ENCODE results near the gene KRT33A.

The KRT33A gene

DNA sequence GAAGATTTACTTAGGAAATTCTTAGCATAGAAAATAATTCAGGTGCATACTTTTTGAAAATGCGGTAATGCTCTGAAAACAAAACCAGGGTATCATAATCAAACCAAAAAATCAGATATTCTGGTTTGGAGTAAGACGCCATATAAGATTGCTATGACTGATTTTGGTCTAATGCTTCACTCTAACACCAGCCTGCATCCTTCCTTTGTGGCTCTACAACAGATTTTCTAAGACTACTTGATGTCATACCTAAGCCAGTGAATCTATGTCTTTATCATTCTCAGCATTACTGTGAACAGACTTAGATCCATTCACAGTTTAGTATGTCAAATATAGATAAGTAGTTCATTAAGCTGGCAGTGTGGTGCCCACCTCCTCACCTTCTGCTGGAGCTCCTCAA is 18.4 kb upstream of the KRT33A start:
- TF ChIP-seq, protein P1, sequence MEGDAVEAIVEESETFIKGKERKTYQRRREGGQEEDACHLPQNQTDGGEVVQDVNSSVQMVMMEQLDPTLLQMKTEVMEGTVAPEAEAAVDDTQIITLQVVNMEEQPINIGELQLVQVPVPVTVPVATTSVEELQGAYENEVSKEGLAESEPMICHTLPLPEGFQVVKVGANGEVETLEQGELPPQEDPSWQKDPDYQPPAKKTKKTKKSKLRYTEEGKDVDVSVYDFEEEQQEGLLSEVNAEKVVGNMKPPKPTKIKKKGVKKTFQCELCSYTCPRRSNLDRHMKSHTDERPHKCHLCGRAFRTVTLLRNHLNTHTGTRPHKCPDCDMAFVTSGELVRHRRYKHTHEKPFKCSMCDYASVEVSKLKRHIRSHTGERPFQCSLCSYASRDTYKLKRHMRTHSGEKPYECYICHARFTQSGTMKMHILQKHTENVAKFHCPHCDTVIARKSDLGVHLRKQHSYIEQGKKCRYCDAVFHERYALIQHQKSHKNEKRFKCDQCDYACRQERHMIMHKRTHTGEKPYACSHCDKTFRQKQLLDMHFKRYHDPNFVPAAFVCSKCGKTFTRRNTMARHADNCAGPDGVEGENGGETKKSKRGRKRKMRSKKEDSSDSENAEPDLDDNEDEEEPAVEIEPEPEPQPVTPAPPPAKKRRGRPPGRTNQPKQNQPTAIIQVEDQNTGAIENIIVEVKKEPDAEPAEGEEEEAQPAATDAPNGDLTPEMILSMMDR (IDR thresholded peaks at IDR 0.05; ENCODE audit: insufficient read depth, low read length, poor library complexity, severe bottlenecking): no peak
- DNase-seq (ENCODE audit: extremely low read depth, insufficient read length): no peak
- H3K36me3 ChIP-seq (ENCODE audit: control insufficient read depth, insufficient read depth, low read length): no peaks in the 10 kb centered on the region
- H3K4me3 ChIP-seq (replicated peaks; ENCODE audit: low read depth, low read length): no peak overlapping the region
- H3K27me3 ChIP-seq (replicated peaks; ENCODE audit: control insufficient read depth, insufficient read depth, low read length): no peaks in the 10 kb centered on the region

DNA sequence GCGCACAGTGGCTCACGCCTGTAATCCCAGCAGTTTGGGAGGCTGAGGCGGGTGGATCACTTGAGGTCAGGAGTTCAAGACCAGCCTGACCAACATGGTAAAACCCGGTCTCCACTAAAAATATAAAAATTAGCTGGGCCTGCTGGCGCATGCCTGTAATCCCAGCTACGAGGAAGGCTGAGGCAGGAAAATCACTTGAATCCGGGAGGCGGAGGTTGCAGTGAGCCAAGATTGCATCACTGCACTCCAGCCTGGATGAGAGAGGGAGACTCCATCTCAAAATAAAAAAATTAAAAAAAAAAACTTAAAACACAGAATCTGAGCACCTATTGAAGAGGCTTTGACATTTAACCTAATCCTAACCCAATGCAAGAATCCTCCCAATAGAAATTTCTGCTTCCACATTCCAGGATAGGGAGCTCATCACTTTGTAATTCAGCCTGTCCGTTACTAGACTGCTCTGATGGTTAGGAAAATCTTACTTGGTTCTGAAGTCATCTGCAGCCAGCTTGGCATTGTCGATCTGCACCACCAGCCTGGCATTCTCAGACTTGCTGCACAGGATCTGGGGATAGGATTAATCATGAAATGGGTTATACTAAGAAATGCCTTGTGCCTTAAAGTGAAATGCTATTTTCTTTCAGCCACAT is 16.9 kb upstream of the KRT33A start:
- Histone ChIP-seq H3K36me3 (ENCODE audit: control insufficient read depth, insufficient read depth, low read length) (no peaks in the 10 kb centered on the region), H3K4me3 (replicated peaks; ENCODE audit: low read depth, low read length) (no peak overlapping the region), H3K27me3 (replicated peaks; ENCODE audit: control insufficient read depth, insufficient read depth, low read length) (no peaks in the 10 kb centered on the region)
- TF ChIP-seq, protein P1 (IDR thresholded peaks at IDR 0.05; ENCODE audit: insufficient read depth, low read length, poor library complexity, severe bottlenecking): no peak
- no peak for DNase-seq (ENCODE audit: extremely low read depth, insufficient read length)

DNA sequence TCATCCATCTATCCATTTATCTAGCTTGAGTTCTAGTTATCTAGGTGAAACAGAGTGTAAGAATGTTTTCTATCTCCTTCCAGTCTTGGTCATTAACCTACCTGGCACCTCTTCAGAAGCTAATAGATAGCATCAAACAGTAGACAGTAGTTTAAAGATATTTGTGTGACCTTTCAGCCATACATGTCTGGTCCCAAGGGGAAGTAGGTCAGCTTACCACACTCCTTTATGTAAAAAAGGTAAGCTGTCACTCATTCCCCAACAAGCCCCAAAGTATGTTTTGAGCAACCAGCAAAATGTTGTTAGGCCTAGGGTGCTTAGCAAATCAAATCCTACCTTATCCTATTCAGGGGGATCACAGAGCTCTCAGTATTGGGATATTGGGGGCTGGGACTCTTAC is 15.4 kb upstream of the KRT33A start:
- Histone ChIP-seq H3K36me3 (ENCODE audit: control insufficient read depth, insufficient read depth, low read length) (no peaks in the 10 kb centered on the region), H3K4me3 (replicated peaks; ENCODE audit: low read depth, low read length) (no peak overlapping the region), H3K27me3 (replicated peaks; ENCODE audit: control insufficient read depth, insufficient read depth, low read length) (no peaks in the 10 kb centered on the region)
- TF ChIP-seq, protein P1 (IDR thresholded peaks at IDR 0.05; ENCODE audit: insufficient read depth, low read length, poor library complexity, severe bottlenecking): no peak
- DNase-seq (ENCODE audit: extremely low read depth, insufficient read length): no peak

DNA sequence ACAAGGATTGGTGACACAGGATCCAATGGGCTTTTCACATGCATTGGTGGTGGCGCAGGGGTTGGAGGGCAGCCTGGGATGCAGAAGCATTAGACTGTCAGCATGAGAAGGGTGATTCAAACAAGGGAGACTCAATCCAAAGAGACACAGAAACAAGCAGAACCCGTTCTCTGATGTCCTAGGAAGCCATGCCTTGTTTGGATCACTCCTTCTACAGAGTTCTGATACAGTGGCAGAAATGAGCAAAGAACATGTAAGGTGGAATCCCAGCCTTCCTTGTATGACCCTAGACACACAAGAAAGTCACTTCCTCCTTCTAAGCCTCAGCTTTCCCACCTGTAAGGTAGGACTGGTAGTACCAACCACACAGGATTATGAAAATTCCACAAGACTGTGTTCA is 13.3 kb upstream of the KRT33A start:
- H3K4me3 ChIP-seq (replicated peaks; ENCODE audit: low read depth, low read length): no peak overlapping the region
- TF ChIP-seq, protein P1 (IDR thresholded peaks at IDR 0.05; ENCODE audit: insufficient read depth, low read length, poor library complexity, severe bottlenecking): no peak
- H3K27me3 ChIP-seq (replicated peaks; ENCODE audit: control insufficient read depth, insufficient read depth, low read length): no peaks in the 10 kb centered on the region
- no peaks in the 10 kb centered on the region for H3K36me3 ChIP-seq (ENCODE audit: control insufficient read depth, insufficient read depth, low read length)
- DNase-seq (ENCODE audit: extremely low read depth, insufficient read length): no peak

DNA sequence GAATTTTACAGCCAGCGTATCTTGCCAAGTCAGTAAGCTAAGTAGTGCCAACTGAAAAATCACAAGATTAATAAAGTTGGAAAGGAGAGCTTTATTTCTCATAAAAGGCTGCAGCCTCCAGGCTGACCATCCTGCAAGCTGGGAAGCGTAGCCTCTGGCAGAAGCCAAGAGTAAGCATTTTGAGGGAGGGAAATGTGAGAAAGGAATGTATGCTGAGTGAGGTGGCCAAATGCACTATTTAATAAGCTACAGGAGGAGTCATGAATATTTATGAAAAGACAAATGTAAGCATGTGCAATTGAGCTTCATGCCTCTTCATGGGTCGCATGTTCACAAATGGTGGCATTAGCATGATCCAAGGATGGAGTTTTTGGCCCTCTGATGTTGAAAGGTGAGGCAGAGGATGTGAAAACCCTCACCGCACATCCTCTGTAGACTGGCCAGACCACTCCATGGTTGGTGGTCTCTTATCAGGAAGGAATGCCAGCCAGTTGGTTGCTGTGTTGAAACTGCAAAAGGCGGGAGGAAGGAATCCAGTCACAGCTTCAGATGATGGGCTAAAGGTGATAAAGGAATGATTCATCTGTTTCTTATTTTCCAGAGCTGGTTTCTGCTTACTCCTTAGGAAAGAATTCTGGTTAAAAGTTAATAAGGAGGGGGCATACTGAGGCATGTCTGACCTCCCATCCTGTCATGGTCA is 9.8 kb upstream of the KRT33A start:
- TF ChIP-seq, protein P1 (IDR thresholded peaks at IDR 0.05; ENCODE audit: insufficient read depth, low read length, poor library complexity, severe bottlenecking): no peak
- Histone ChIP-seq H3K27me3 (replicated peaks; ENCODE audit: control insufficient read depth, insufficient read depth, low read length) (no peaks in the 10 kb centered on the region; the same call in 1 of the 2 replicates), H3K4me3 (replicated peaks; ENCODE audit: low read depth, low read length) (no peak overlapping the region), H3K36me3 (ENCODE audit: control insufficient read depth, insufficient read depth, low read length) (no peaks in the 10 kb centered on the region)
- no peak for DNase-seq (ENCODE audit: extremely low read depth, insufficient read length)

Measured in GM06990 (cell line).